Mesothelial cell of epicardium (in vitro differentiated cells): ENCODE measurements around the gene TRIM23. TPM values are rescaled to one million over a fixed set of nuclear protein-coding genes. Genes with fewer than 3 reads are reported as not detected.
A peak's percentile ranks its signal among the peaks of the same experiment; 100 is the strongest.
"Not testable (repeated sequence)": the region's sequence is repeated elsewhere in the genome, so short reads cannot be mapped to it uniquely, and the experiment has no call there.

Experiments used
- DNase-seq, 2 experiments: peaks; one replicate each; pipeline ENCODE4 v3.0.0; 2021; ENCODE audit warnings: low spot score in 2 of 2; ENCODE audit not compliant: unreplicated experiment in 2 of 2
- H3K27ac Mint-ChIP-seq: 2 replicates; pipeline ENCODE4 v1.8.0; 2021; ENCODE audit warnings: mixed read lengths
- H3K27me3 Mint-ChIP-seq: 2 replicates; pipeline ENCODE4 v1.8.0; 2021; ENCODE audit warnings: low read depth, mixed read lengths
- H3K36me3 Mint-ChIP-seq: 2 replicates; pipeline ENCODE4 v1.8.0; 2021; ENCODE audit warnings: mixed read lengths
- H3K4me1 Mint-ChIP-seq: 2 replicates; pipeline ENCODE4 v1.8.0; 2021; ENCODE audit warnings: mixed read lengths
- H3K4me3 Mint-ChIP-seq: 2 replicates; pipeline ENCODE4 v1.8.0; 2021; ENCODE audit warnings: mild to moderate bottlenecking, moderate library complexity, mixed read lengths
- H3K9me3 Mint-ChIP-seq: 2 replicates; pipeline ENCODE4 v1.8.0; 2021; ENCODE audit warnings: mixed read lengths
- total RNA-seq: library from RNA; stranded (reverse); gene quantifications from 3 replicates; pipeline ENCODE4 v1.2.1, GENCODE V29; 2021
- TF ChIP-seq, protein P1 (sequence below): fragments of 200-600 bp; sonication (generic); IDR thresholded peaks from one replicate; pipeline ENCODE4 v1.5.0; 2021; ENCODE audit warnings: antibody characterized with exemption; ENCODE audit not compliant: unreplicated experiment

TRIM23 gene
- total RNA-seq, 1 donor from 2014 or later: 18.9 TPM

DNA sequence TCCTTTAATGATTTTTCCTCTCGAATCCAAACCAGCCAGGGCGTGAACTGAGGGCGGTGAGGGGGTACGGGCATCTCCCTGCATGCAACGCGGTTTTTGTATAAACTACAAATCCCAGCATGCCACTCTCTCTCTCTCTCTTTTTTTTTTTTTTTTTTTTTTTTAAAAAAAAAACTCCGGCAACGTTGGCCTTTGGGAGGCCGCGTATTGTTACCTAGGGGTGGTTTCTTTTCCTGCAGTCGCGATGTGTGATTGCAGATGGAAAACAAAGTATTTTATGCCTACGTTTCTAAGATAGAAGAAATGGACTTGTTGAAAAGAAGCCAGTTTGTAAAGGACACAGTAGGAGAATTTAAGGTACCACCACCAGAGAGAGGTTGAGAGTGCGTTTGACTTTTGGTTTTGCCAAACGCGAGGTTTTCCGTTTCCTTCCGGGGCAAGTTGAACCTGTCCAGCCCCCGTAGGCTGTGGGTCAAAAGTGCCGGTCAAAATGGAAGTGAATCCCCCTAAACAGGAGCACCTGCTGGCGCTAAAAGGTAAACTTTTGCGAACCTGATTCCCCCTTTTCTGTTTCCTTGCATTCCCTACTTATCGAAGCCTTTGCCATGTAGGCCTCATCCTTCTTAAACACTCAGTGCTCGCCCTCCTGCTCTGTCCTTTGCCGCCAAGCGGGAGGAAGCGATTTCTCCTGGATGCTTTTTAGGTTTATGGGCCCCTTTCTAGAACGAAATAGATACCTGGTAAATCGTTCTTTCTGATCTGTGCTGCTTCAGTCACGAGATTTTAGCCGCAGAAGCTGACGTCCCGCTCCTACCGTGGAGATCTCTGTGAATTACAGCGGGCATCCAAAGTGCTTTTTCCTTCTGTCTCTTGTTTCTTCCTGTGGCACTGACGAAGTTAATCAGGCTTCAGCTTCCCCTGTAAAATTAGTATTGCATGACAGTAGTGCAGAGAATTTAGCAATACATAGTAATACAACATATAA, 730 bp upstream of the TRIM23 start, which contains the start of the genes SHLD3 and TRAPPC13:
Gene SHLD3 (plus strand): TSS at position 457 of the 985 bp plus-strand sequence. CDS start 4,561 bp downstream, outside the sequence.
Gene TRAPPC13 (plus strand): TSS at position 457 of the 985 bp plus-strand sequence. CDS start 34 bp downstream, at position 491.
- peak within 1 kb of the TSS; percentile 94 for H3K4me3 Mint-ChIP-seq
- peaks cover 31% of the 10 kb centered on the region for H3K4me1 Mint-ChIP-seq

DNA sequence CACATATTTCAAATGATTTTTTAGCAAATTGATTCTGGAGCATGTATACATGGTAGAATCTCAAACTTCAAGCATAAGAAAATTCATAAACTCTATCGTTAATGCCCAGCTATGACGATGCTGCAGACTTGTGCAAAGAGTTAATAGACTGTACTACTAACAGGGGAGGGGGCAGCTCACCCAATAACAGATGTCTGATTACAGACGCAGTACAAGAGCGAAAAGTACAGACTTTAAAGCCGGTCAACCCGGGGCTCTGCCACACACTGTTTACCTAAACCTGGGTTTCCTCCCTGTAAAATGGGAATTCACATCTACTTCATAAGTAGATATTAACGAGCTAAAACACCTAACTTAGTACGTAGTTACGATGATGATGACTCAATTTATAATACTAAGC, 651 bp downstream of the TRIM23 start:
- peak overlapping the region; percentile 94 for H3K4me3 Mint-ChIP-seq

More for the DNA sequence above, 730 bp upstream of the TRIM23 start, which contains the start of the genes SHLD3 and TRAPPC13:
- no peaks in the 10 kb centered on the region for H3K27me3 Mint-ChIP-seq
- peaks cover 6% of the 10 kb centered on the region for H3K36me3 Mint-ChIP-seq
- H3K9me3 Mint-ChIP-seq: no peaks in the 10 kb centered on the region
- peak in 1 of 2 experiments; percentile 68 for DNase-seq
- TF ChIP-seq, protein P1, sequence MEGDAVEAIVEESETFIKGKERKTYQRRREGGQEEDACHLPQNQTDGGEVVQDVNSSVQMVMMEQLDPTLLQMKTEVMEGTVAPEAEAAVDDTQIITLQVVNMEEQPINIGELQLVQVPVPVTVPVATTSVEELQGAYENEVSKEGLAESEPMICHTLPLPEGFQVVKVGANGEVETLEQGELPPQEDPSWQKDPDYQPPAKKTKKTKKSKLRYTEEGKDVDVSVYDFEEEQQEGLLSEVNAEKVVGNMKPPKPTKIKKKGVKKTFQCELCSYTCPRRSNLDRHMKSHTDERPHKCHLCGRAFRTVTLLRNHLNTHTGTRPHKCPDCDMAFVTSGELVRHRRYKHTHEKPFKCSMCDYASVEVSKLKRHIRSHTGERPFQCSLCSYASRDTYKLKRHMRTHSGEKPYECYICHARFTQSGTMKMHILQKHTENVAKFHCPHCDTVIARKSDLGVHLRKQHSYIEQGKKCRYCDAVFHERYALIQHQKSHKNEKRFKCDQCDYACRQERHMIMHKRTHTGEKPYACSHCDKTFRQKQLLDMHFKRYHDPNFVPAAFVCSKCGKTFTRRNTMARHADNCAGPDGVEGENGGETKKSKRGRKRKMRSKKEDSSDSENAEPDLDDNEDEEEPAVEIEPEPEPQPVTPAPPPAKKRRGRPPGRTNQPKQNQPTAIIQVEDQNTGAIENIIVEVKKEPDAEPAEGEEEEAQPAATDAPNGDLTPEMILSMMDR: peak; percentile 14
- H3K27ac Mint-ChIP-seq: peak within 1 kb of the TSS; percentile 99

DNA sequence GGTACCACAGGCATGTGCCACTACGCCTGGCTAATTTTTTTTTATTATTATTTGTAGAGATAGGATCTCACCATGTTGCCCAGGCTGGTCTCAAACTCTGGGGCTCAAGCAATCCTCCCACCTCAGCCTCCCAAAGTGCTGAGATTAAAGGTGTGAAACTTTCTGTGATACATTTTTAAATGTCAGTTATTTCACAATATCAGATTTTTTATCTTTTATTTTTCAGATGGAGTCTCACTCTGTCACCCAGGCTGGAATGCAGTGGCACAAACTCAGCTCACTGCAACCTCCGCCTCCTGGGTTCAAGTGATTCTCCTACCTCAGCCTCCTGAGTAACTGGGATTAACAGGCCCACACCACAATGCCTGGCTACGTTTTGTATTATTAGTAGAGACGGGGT, 2.2 kb downstream of the TRIM23 start:
- peaks cover 27% of the 10 kb centered on the region for H3K4me1 Mint-ChIP-seq
- not testable (repeated sequence) for H3K36me3 Mint-ChIP-seq, H3K4me3 Mint-ChIP-seq, DNase-seq, H3K27me3 Mint-ChIP-seq, H3K9me3 Mint-ChIP-seq, H3K27ac Mint-ChIP-seq

More for the DNA sequence above, 651 bp downstream of the TRIM23 start:
- H3K27me3 Mint-ChIP-seq: no peaks in the 10 kb centered on the region
- no peaks in the 10 kb centered on the region for H3K9me3 Mint-ChIP-seq
- H3K27ac Mint-ChIP-seq: peak overlapping the region; percentile 99
- H3K36me3 Mint-ChIP-seq: no peaks in the 10 kb centered on the region
- TF ChIP-seq, protein P1: no peak
- peaks cover 31% of the 10 kb centered on the region for H3K4me1 Mint-ChIP-seq
- no peak for DNase-seq

DNA sequence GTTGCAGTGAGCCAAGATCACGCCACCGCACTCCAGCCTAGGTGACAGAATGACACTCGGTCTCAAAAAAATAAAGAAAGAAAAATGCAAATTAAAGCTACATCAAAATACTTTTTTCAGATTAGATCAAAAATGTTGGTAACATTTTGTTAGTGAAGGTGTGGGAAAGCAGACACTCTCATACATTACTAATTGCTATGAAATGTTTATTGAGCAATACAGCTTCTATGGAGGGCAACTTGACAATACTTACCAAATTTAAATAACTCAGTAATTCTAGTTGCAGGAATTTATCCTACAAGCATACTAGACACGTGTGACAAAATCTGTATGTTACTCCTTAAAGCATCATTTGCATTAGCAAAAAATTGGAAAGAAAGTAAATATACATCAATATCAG, 4.1 kb downstream of the TRIM23 start:
- H3K9me3 Mint-ChIP-seq: no peaks in the 10 kb centered on the region
- peaks cover 7% of the 10 kb centered on the region for H3K36me3 Mint-ChIP-seq
- no peak overlapping the region for H3K27ac Mint-ChIP-seq
- no peak overlapping the region for H3K4me3 Mint-ChIP-seq
- no peak for DNase-seq
- H3K4me1 Mint-ChIP-seq: peaks cover 16% of the 10 kb centered on the region
- TF ChIP-seq, protein P1: no peak
- H3K27me3 Mint-ChIP-seq: no peaks in the 10 kb centered on the region

DNA sequence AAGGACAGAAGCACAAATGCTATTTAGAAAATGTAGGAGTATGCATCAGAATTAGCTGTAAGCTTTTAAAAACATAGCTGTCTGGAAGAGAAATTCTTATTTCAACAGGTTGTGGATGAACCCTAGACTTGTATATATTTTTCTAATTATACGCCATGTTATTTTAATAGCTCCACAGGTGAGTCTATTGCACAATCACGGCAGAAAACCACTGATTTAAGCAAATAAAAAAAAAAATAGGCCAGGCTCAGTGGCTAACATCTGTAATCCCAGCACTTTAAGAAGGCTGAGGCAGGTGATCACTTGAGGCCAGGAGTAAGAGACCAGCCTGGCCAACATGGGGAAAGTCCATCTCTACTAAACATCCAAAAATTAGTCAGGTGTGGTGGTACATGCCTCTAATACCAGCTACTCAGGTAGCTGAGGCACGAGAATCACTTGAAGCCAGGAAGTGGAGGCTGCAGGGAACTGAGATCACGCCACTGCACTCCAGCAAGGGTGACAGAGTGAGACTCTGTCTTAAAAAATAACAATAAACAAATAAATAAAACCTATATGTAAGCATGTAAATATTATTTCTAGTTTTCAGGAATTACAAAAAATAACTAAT, 11.7 kb downstream of the TRIM23 start:
- Mint-ChIP-seq H3K27ac (peak overlapping the region; percentile 45), H3K9me3 (no peaks in the 10 kb centered on the region), H3K4me1 (peaks cover 4% of the 10 kb centered on the region), H3K36me3 (peaks cover 32% of the 10 kb centered on the region), H3K27me3 (no peaks in the 10 kb centered on the region), H3K4me3 (no peak overlapping the region)
- TF ChIP-seq, protein P1: no peak
- no peak for DNase-seq
